Adrenal gland (tissue), 12 donors: ENCODE measurements around the gene ADGRL1. TPM values are rescaled to one million over a fixed set of nuclear protein-coding genes. Genes with fewer than 3 reads are reported as not detected.
A peak's percentile ranks its signal among the peaks of the same experiment; 100 is the strongest.

Experiments used
- DNase-seq, 7 donors: peaks; one replicate each; pipeline ENCODE4 v3.0.0-alpha.2; 2019 to 2020
- H3K27ac ChIP-seq, 5 donors: fragments of 200-600 bp; sonication (generic) in 4 of 5; 1 replicate in 3 of 5; 2 replicates in 2 of 5; pipeline versions ENCODE4 v1.5.1 to v1.8.0; 2016 to 2020; ENCODE audit warnings: mild to moderate bottlenecking in 1 of 5
- H3K27me3 ChIP-seq: fragments of 200-600 bp; 2 replicates; pipeline ENCODE4 v1.8.0; 2021
- H3K36me3 ChIP-seq, 2 donors: fragments of 200-600 bp; replicated peaks in 1 of 2; 1 replicate in 1 of 2; 2 replicates in 1 of 2; pipeline versions ENCODE4 v1.5.1 to v1.8.0; 2018 to 2022
- H3K4me1 ChIP-seq, 2 donors: fragments of 200-600 bp; replicated peaks in 1 of 2; 1 replicate in 1 of 2; 2 replicates in 1 of 2; pipeline versions ENCODE4 v1.5.1 to v1.8.0; 2018 to 2021
- H3K4me3 ChIP-seq, 4 donors: fragments of 200-600 bp; sonication (generic) in 3 of 4; one replicate each; pipeline ENCODE4 v1.5.1; 2016 to 2018
- H3K9me3 ChIP-seq, 3 donors: fragments of 200-600 bp; sonication (generic) in 1 of 3; replicated peaks in 1 of 3; 1 replicate in 2 of 3; 2 replicates in 1 of 3; pipeline versions ENCODE4 v1.5.1 to v1.8.0; 2016 to 2021
- CTCF ChIP-seq, 6 experiments: fragments of 450-650 bp in 4 of 6; fragments of 200-600 bp in 2 of 6; sonication (generic) in 1 of 6; IDR thresholded peaks; 1 replicate in 5 of 6; 2 replicates in 1 of 6; pipeline versions ENCODE4 v1.5.1 to v1.8.0; 2016 to 2021; ENCODE audit warnings: antibody characterized with exemption in 6 of 6, mild to moderate bottlenecking in 2 of 6, moderate library complexity in 1 of 6
- POLR2A ChIP-seq, 2 donors: fragments of 450-650 bp; IDR thresholded peaks; one replicate each; pipeline ENCODE4 v1.6.1; 2017; ENCODE audit warnings: antibody characterized with exemption in 2 of 2, mild to moderate bottlenecking in 2 of 2, moderate library complexity in 1 of 2
- WGBS, 4 donors: extraction: QIAGEN DNeasy Blood & Tissue Kit in 2 of 4; methylation state at CpG; one replicate each; pipeline versions ENCODE4 v1.1.5 to v1.1.7; 2013 to 2017; 5-methylcytosine and 5-hydroxymethylcytosine counted together
- intact Hi-C, 2 donors: fragments of 100-400 bp; cut with DNase I; formaldehyde crosslinking; loops; one replicate each; pipeline versions ENCODE4 v1.14.1 to v1.15.0; 2022 to 2023
- polyA plus RNA-seq, 3 donors: library from polyadenylated mRNA; stranded (reverse); fragments of 200-250 nt in 2 of 3; fragments of 350-450 nt in 1 of 3; fragmentation: Illumina TruSeq in 1 of 3; extraction: RNeasy Lipid Tissue Mini Kit (QIAGEN cat#74804) in 1 of 3; gene quantifications; one replicate each; pipeline ENCODE4 v1.2.3, GENCODE V29; 2013 to 2014
- total RNA-seq, 9 donors: library from RNA; depleted of rRNA in 4 of 9; stranded (reverse); fragments of >200 nt in 4 of 9; fragments of 120-200 nt in 1 of 9; fragmentation: NEBNext Ultra II Directional in 1 of 9; extraction: Animal tissue kit (Norgen Biotek cat#: 25700) in 1 of 9; gene quantifications; one replicate each; pipeline versions ENCODE4 v1.1.0 to v1.2.4, GENCODE V29; 2013 to 2023
- donor health status: healthy with polysubstance abuse.
- donor health status: Bipolar disorder and iron deficiency.
- donor health status: DM: yes; HTN: yes; CAD: no.
- donor health status: DM: no; HTN: no; CAD: no.
- donor health status: DM: no; HTN: no; CAD: no.
- donor health status: DM: yes; HTN: yes; CAD: no.

ADGRL1 gene
- total and polyA plus RNA-seq, 12 donors: 2.2 to 25.7 (median 13.0) TPM

- 72 to 82% (median 80%) methylated on average over 9 of the region's 9 CpGs for WGBS, 4 donors
- intact Hi-C loops: loop anchor here in 1 of 2 donors (10.0 kb wide), 1 partner anchor 54 kb away; the partner anchor contains the start of gene C19orf67
Measured at GRCh38 chr19:14138576-14139265, 67.2 kb downstream of the ADGRL1 start.

GRCh38 chr19:14136509-14137281, 69.3 kb downstream of the ADGRL1 start, which contains the start of gene ASF1B:
ASF1B (minus strand) TSS chr19:14136589; CDS start chr19:14136456, 133 bp downstream.
- peak within 1 kb of the TSS; percentile 27 to 84 (median 58) for H3K4me3 ChIP-seq
- no peaks in the 10 kb centered on the region for H3K9me3 ChIP-seq
- DNase-seq: peak; percentile 98 to 100 (median 100)
- peak within 1 kb of the TSS; percentile 91 to 99 (median 94) for H3K27ac ChIP-seq
- no peaks in the 10 kb centered on the region for H3K36me3 ChIP-seq
- intact Hi-C loops: loop anchor here in 1 of 2 donors (10.0 kb wide), 1 partner anchor 52 kb away; the partner anchor contains the start of gene C19orf67
- 0 to 1% (median 0%) methylated on average over 4 to 78 of the region's 78 CpGs for WGBS, 4 donors
- peaks cover 4 to 24% of the 10 kb centered on the region in 2 donors for H3K4me1 ChIP-seq
- H3K27me3 ChIP-seq: no peaks in the 10 kb centered on the region
- TF ChIP-seq CTCF (IDR thresholded peaks at IDR 0.05) (peak; percentile 77 to 98 (median 80)), POLR2A (IDR thresholded peaks at IDR 0.05) (peak; percentile 34 to 89)

More at GRCh38 chr19:14138576-14139265, 67.2 kb downstream of the ADGRL1 start:
- Histone ChIP-seq H3K27me3 (no peaks in the 10 kb centered on the region), H3K27ac (peak overlapping the region in 3 of 5 donors; percentile 23 to 67 (median 66)), H3K9me3 (no peaks in the 10 kb centered on the region), H3K4me1 (peaks cover 4 to 24% of the 10 kb centered on the region in 2 donors), H3K4me3 (no peak overlapping the region), H3K36me3 (no peaks in the 10 kb centered on the region)
- no peak for DNase-seq
- TF ChIP-seq POLR2A (IDR thresholded peaks at IDR 0.05): no peak
- no peak for TF ChIP-seq CTCF (IDR thresholded peaks at IDR 0.05)

- no peaks in the 10 kb centered on the region for H3K27me3 ChIP-seq
- no peaks in the 10 kb centered on the region for H3K9me3 ChIP-seq
- DNase-seq: peak in 3 of 7 donors; percentile 39 to 57 (median 43)
- peak overlapping the region; percentile 21 to 71 (median 54) for H3K27ac ChIP-seq
- H3K36me3 ChIP-seq: no peaks in the 10 kb centered on the region
- peak overlapping the region in 1 of 4 donors; percentile 45 for H3K4me3 ChIP-seq
- intact Hi-C loops: loop anchor here in 1 of 2 donors (10.0 kb wide), 1 partner anchor 51 kb away; the partner anchor contains the start of gene C19orf67
- TF ChIP-seq POLR2A (IDR thresholded peaks at IDR 0.05) (no peak), CTCF (IDR thresholded peaks at IDR 0.05) (no peak)
- 0 to 2% (median 1%) methylated on average over 2 to 38 of the region's 38 CpGs for WGBS, 4 donors
- H3K4me1 ChIP-seq: peaks cover 4 to 24% of the 10 kb centered on the region in 2 donors
Measured at GRCh38 chr19:14135985-14136508, 69.9 kb downstream of the ADGRL1 start.

- 39 to 51% (median 45%) methylated on average over 6 of the region's 6 CpGs for WGBS, 4 donors
- TF ChIP-seq POLR2A (IDR thresholded peaks at IDR 0.05) (no peak), CTCF (IDR thresholded peaks at IDR 0.05) (no peak)
- no peak for DNase-seq
- Histone ChIP-seq H3K27me3 (no peaks in the 10 kb centered on the region), H3K27ac (no peak overlapping the region), H3K36me3 (no peaks in the 10 kb centered on the region), H3K4me1 (peaks cover 4 to 28% of the 10 kb centered on the region in 2 donors), H3K4me3 (no peak overlapping the region), H3K9me3 (no peaks in the 10 kb centered on the region)
- intact Hi-C loops: loop anchor here in 1 of 2 donors (10.0 kb wide), 1 partner anchor 51 kb away; the partner anchor contains the start of gene C19orf67
Measured at GRCh38 chr19:14135355-14135754, 70.6 kb downstream of the ADGRL1 start.
